ENCODE data around the gene PRR14L. TPM values are rescaled to one million over a fixed set of nuclear protein-coding genes. Genes with fewer than 3 reads are reported as not detected.
"Not testable (repeated sequence)": the region's sequence is repeated elsewhere in the genome, so short reads cannot be mapped to it uniquely, and the experiment has no call there.

Gene PRR14L
- total RNA-seq, 1 donor from 2014 or later, result 69.8 TPM

DNA sequence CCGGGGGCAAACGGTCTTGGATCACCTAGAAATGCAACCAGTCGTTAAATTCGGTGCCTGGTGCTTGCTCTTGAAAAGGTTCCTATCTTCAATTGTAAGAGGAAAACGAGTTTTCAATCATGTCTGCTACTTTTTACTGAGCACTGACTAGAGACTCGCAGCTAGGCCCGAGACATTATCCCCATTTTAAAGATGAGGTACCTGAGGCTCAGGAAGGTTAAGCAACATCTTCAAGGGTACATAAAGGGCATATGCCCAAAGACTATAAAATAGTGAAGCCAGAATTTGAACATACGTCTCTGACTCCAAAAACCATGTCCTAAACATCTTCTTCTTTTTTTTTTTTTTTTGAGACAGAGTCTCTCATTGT is 87.3 kb downstream of the PRR14L start:
- Mint-ChIP-seq H3K4me1 (ENCODE audit: low read depth, unreplicated experiment) (peaks cover 14% of the 10 kb centered on the region), H3K4me3 (ENCODE audit: unreplicated experiment) (peak overlapping the region; percentile 100), H3K36me3 (ENCODE audit: low read depth, unreplicated experiment) (no peaks in the 10 kb centered on the region), H3K27me3 (ENCODE audit: low read depth, unreplicated experiment) (no peaks in the 10 kb centered on the region), H3K9me3 (ENCODE audit: unreplicated experiment) (no peaks in the 10 kb centered on the region), H3K27ac (ENCODE audit: unreplicated experiment) (peak overlapping the region; percentile 98)
- H4K20me1 ChIP-seq (ENCODE audit: insufficient read depth, low read length), result peaks cover 12% of the 10 kb centered on the region
- H3K4me1 ChIP-seq (ENCODE audit: insufficient read depth, low read length), result peaks cover 4% of the 10 kb centered on the region
- peak overlapping the region; percentile 86 for H2AFZ ChIP-seq (ENCODE audit: low read depth, low read length)
- FAIRE-seq (no peak), DNase-seq (ENCODE audit: low read depth) (no peak)
- H3K27ac ChIP-seq (ENCODE audit: low read depth, low read length), result peak overlapping the region; percentile 94
- H3K36me3 ChIP-seq (ENCODE audit: insufficient read depth, low read length), result no peaks in the 10 kb centered on the region
- H3K79me2 ChIP-seq (ENCODE audit: insufficient read depth, low read length), result peaks cover 42% of the 10 kb centered on the region
- TF ChIP-seq, protein P1, sequence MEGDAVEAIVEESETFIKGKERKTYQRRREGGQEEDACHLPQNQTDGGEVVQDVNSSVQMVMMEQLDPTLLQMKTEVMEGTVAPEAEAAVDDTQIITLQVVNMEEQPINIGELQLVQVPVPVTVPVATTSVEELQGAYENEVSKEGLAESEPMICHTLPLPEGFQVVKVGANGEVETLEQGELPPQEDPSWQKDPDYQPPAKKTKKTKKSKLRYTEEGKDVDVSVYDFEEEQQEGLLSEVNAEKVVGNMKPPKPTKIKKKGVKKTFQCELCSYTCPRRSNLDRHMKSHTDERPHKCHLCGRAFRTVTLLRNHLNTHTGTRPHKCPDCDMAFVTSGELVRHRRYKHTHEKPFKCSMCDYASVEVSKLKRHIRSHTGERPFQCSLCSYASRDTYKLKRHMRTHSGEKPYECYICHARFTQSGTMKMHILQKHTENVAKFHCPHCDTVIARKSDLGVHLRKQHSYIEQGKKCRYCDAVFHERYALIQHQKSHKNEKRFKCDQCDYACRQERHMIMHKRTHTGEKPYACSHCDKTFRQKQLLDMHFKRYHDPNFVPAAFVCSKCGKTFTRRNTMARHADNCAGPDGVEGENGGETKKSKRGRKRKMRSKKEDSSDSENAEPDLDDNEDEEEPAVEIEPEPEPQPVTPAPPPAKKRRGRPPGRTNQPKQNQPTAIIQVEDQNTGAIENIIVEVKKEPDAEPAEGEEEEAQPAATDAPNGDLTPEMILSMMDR (IDR thresholded peaks at IDR 0.05; ENCODE audit: insufficient read depth, low read depth, low read length), result no peak
- TF ChIP-seq EZH2 (IDR thresholded peaks at IDR 0.05; ENCODE audit: insufficient read depth, low read length), result no peak
- peak overlapping the region; percentile 95 for H3K4me2 ChIP-seq (ENCODE audit: low read length)
- no peaks in the 10 kb centered on the region for H3K27me3 ChIP-seq (ENCODE audit: insufficient read depth, low read length)
- H3K9me3 ChIP-seq (ENCODE audit: insufficient read depth, low read depth, low read length), result no peaks in the 10 kb centered on the region
- H3K9ac ChIP-seq (ENCODE audit: low read length), result peak overlapping the region; percentile 96
- peak overlapping the region; percentile 99 for H3K4me3 ChIP-seq (ENCODE audit: insufficient read depth, low read depth, low read length)

DNA sequence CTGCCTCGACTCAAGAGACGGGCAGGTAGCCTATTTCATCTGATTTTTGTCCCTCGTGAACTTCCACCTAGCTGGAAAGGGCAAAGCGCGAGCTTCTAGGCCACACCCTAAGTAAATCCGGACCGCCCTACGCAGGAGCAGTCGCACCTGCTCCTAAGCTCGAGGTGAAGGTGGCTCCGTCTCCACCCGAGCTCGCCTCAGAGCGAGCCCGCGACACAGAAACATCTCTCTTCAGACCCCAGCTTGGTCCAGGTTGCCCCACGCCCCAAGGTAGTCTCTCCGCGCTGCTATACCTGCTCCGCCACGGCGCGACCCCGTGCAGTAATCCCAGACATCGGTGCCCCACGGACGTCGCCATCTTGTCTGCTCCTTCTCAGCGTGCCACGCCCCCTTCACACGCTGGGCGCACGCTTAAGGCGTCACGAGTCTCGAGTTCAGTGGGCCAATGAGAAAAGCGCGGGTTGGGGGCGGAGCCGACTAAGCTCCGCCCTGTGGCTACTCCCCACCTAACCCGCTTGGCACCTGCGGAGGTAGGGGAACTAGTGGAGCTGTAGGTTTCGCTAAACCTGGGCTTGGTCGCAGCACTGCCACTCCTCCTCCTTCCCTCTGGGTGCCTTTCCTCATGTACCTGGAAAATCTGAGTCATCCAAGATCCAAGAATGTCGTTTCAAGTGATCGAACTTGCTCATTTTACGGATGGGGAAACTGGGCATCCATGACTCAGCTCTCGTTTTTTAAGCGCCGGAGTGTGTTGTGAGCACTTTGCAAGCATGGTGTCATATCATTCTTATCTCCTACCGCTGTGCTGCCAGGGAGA is 87.9 kb downstream of the PRR14L start, which contains the start of gene PISD:
Gene PISD, minus strand, starts transcription at position 365 of the 817 bp plus-strand sequence. Its CDS starts 7 bp downstream, at position 358.
- Histone ChIP-seq H3K27ac (ENCODE audit: low read depth, low read length) (peak within 1 kb of the TSS; percentile 94), H3K36me3 (ENCODE audit: insufficient read depth, low read length) (no peaks in the 10 kb centered on the region), H3K9ac (ENCODE audit: low read length) (peak within 1 kb of the TSS; percentile 96), H4K20me1 (ENCODE audit: insufficient read depth, low read length) (peaks cover 12% of the 10 kb centered on the region), H2AFZ (ENCODE audit: low read depth, low read length) (peak within 1 kb of the TSS; percentile 86), H3K79me2 (ENCODE audit: insufficient read depth, low read length) (peaks cover 46% of the 10 kb centered on the region), H3K4me1 (ENCODE audit: insufficient read depth, low read length) (peaks cover 4% of the 10 kb centered on the region), H3K9me3 (ENCODE audit: insufficient read depth, low read depth, low read length) (no peaks in the 10 kb centered on the region), H3K27me3 (ENCODE audit: insufficient read depth, low read length) (no peaks in the 10 kb centered on the region), H3K4me2 (ENCODE audit: low read length) (peak within 1 kb of the TSS; percentile 95), H3K4me3 (ENCODE audit: insufficient read depth, low read depth, low read length) (peak within 1 kb of the TSS; percentile 99)
- H3K9me3 Mint-ChIP-seq (ENCODE audit: unreplicated experiment), result no peaks in the 10 kb centered on the region
- H3K4me3 Mint-ChIP-seq (ENCODE audit: unreplicated experiment), result peak within 1 kb of the TSS; percentile 100
- peak; percentile 84 for DNase-seq (ENCODE audit: low read depth)
- H3K4me1 Mint-ChIP-seq (ENCODE audit: low read depth, unreplicated experiment), result peaks cover 14% of the 10 kb centered on the region
- no peaks in the 10 kb centered on the region for H3K36me3 Mint-ChIP-seq (ENCODE audit: low read depth, unreplicated experiment)
- H3K27me3 Mint-ChIP-seq (ENCODE audit: low read depth, unreplicated experiment), result no peaks in the 10 kb centered on the region
- peak within 1 kb of the TSS; percentile 98 for H3K27ac Mint-ChIP-seq (ENCODE audit: unreplicated experiment)
- no peak for FAIRE-seq
- TF ChIP-seq EZH2 (IDR thresholded peaks at IDR 0.05; ENCODE audit: insufficient read depth, low read length), result no peak
- TF ChIP-seq, protein P1 (IDR thresholded peaks at IDR 0.05; ENCODE audit: insufficient read depth, low read depth, low read length), result no peak

DNA sequence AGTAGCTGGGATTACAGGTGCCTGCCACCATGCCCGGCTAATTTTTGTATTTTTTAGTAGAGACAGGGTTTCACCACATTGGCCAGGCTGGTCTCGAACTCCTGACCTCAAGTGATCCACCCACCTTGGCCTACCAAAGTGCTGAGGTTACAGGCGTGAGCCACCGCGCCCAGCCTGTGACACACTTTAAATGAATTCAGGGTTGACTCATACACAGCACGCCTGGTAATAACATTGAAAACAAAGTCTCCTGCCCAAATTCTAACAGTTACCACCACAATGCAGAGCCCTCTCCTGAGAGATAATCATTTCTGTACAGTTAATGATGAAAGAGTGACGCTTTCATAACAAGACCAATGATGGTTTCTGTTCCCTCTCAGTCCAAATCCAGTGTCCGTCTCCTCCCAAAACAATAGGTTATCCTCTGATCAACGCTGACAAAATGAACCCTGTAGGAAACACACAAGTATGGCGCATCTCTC is 89.0 kb downstream of the PRR14L start:
- peaks cover 14% of the 10 kb centered on the region for H3K4me1 Mint-ChIP-seq (ENCODE audit: low read depth, unreplicated experiment)
- not testable (repeated sequence) for H3K27me3 ChIP-seq (ENCODE audit: insufficient read depth, low read length); H3K36me3 ChIP-seq (ENCODE audit: insufficient read depth, low read length); H3K9me3 Mint-ChIP-seq (ENCODE audit: unreplicated experiment); H3K27me3 Mint-ChIP-seq (ENCODE audit: low read depth, unreplicated experiment); H3K9me3 ChIP-seq (ENCODE audit: insufficient read depth, low read depth, low read length); FAIRE-seq; H2AFZ ChIP-seq (ENCODE audit: low read depth, low read length); H3K4me1 ChIP-seq (ENCODE audit: insufficient read depth, low read length); H3K36me3 Mint-ChIP-seq (ENCODE audit: low read depth, unreplicated experiment)
- Histone ChIP-seq H3K4me3 (ENCODE audit: insufficient read depth, low read depth, low read length) (peak overlapping the region; percentile 99), H3K79me2 (ENCODE audit: insufficient read depth, low read length) (peaks cover 56% of the 10 kb centered on the region), H3K9ac (ENCODE audit: low read length) (peak overlapping the region; percentile 96), H3K27ac (ENCODE audit: low read depth, low read length) (peak overlapping the region; percentile 94), H3K4me2 (ENCODE audit: low read length) (peak overlapping the region; percentile 95), H4K20me1 (ENCODE audit: insufficient read depth, low read length) (peaks cover 12% of the 10 kb centered on the region)
- H3K4me3 Mint-ChIP-seq (ENCODE audit: unreplicated experiment), result peak overlapping the region; percentile 100
- DNase-seq (ENCODE audit: low read depth), result peak; percentile 73
- H3K27ac Mint-ChIP-seq (ENCODE audit: unreplicated experiment), result peak overlapping the region; percentile 98
